ENCODE measurements around the gene CFAP90. TPM values are rescaled to one million over a fixed set of nuclear protein-coding genes. Genes with fewer than 3 reads are reported as not detected.

Gene CFAP90
- total RNA-seq, 3 donors from 2014 or later (not counting 1 experiment from before 2014, with no cell fraction given) = not detected

DNA sequence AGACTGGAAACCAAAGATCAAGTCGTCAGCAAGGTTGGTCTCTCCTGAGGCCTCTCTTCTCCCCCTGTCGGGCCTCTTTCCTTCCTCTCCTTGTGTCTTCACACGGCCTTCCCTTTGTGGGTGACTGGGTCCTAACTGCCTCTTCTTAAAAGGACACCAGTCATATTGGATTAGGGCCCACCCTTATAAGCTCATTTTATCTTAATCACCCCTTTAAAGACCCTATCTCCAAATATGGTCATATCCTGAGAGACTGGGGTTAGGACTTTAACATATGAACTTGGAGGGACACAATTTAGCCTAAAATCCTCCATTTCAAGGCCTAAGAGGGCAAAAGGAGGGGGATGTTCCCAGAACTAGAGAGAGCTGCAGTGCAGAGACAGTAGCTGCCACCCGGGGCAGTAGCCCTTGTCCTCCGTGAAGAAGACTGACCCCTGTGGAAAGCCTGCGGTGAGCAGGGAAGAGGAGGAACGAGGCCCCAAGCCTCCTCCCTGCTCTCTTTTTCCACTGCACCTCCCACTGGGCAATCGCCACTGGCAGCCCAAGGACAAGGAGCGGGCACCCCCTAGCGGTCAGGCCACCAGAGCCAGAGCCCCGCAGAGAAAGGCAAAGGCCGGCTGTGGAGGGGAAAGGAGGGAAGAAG, 34.9 kb downstream of the CFAP90 start:
- no peaks in the 10 kb centered on the region for H3K36me3 ChIP-seq (ENCODE audit: control insufficient read depth, insufficient read depth, low read length)
- no peaks in the 10 kb centered on the region for H3K27me3 ChIP-seq (ENCODE audit: control insufficient read depth, insufficient read depth, low read length)
- Mint-ChIP-seq H3K9me3 (no peaks in the 10 kb centered on the region), H3K36me3 (no peaks in the 10 kb centered on the region), H3K27me3 (ENCODE audit: low read depth in 2 of 2) (peaks cover 14 to 37% of the 10 kb centered on the region in 2 donors), H3K4me1 (peaks cover 4 to 7% of the 10 kb centered on the region in 2 donors), H3K27ac (no peak overlapping the region), H3K4me3 (no peak overlapping the region)
- no peaks in the 10 kb centered on the region for H3K9me3 ChIP-seq (ENCODE audit: control insufficient read depth, insufficient read depth, low read length)
- TF ChIP-seq, protein P1, sequence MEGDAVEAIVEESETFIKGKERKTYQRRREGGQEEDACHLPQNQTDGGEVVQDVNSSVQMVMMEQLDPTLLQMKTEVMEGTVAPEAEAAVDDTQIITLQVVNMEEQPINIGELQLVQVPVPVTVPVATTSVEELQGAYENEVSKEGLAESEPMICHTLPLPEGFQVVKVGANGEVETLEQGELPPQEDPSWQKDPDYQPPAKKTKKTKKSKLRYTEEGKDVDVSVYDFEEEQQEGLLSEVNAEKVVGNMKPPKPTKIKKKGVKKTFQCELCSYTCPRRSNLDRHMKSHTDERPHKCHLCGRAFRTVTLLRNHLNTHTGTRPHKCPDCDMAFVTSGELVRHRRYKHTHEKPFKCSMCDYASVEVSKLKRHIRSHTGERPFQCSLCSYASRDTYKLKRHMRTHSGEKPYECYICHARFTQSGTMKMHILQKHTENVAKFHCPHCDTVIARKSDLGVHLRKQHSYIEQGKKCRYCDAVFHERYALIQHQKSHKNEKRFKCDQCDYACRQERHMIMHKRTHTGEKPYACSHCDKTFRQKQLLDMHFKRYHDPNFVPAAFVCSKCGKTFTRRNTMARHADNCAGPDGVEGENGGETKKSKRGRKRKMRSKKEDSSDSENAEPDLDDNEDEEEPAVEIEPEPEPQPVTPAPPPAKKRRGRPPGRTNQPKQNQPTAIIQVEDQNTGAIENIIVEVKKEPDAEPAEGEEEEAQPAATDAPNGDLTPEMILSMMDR (IDR thresholded peaks at IDR 0.05) = peak; percentile 61
- DNase-seq = peak; percentile 43 to 64
- 6% methylated on average over 11 of the region's 12 CpGs for WGBS (ENCODE audit: insufficient coverage)
- intact Hi-C loops (cut with micrococcal nuclease) = loop anchor here (5.0 kb wide), 1 partner anchor 1049 kb away; no protein-coding TSS in a partner anchor
- no peak overlapping the region for H3K4me3 ChIP-seq (ENCODE audit: low read length)
- H3K27ac ChIP-seq (ENCODE audit: low read length) = no peak overlapping the region
- peak; percentile 67 to 80 (median 77) for ATAC-seq
- peaks cover 3% of the 10 kb centered on the region for H3K4me1 ChIP-seq (ENCODE audit: control insufficient read depth, insufficient read depth, low read length)

DNA sequence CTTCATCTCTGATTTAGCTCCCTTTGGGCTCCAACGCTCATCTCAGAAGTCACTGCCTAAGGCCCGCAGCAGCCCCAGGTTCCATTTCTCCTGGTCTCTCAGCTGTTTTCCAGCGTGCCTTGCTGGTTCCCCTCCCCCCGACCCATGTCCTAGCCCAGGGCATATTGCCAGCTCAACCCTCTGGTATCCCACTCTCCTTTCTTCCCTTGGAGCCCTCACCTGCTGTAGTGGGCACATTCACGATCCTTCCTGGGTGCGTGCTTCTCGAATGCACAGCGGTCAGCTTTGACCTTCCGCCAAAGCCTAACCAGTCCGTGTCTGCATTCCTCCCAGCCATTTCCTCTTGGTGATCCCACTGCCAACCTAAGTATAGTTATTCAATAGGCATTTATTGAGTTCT, 36.1 kb downstream of the CFAP90 start:
- DNase-seq (no peak), ATAC-seq (no peak)
- Histone ChIP-seq H3K36me3 (ENCODE audit: control insufficient read depth, insufficient read depth, low read length) (no peaks in the 10 kb centered on the region), H3K27me3 (ENCODE audit: control insufficient read depth, insufficient read depth, low read length) (no peaks in the 10 kb centered on the region), H3K4me3 (ENCODE audit: low read length) (no peak overlapping the region), H3K4me1 (ENCODE audit: control insufficient read depth, insufficient read depth, low read length) (peaks cover 3% of the 10 kb centered on the region), H3K9me3 (ENCODE audit: control insufficient read depth, insufficient read depth, low read length) (no peaks in the 10 kb centered on the region), H3K27ac (ENCODE audit: low read length) (no peak overlapping the region)
- no peaks in the 10 kb centered on the region for H3K36me3 Mint-ChIP-seq
- intact Hi-C loops (cut with micrococcal nuclease) = loop anchor here (5.0 kb wide), 1 partner anchor 1048 kb away; no protein-coding TSS in a partner anchor
- H3K9me3 Mint-ChIP-seq = no peaks in the 10 kb centered on the region
- H3K4me3 Mint-ChIP-seq = no peak overlapping the region
- H3K4me1 Mint-ChIP-seq = peaks cover 4 to 7% of the 10 kb centered on the region in 2 donors
- H3K27me3 Mint-ChIP-seq (ENCODE audit: low read depth in 2 of 2) = peaks cover 12 to 42% of the 10 kb centered on the region in 2 donors
- no peak overlapping the region for H3K27ac Mint-ChIP-seq
- TF ChIP-seq, protein P1 (IDR thresholded peaks at IDR 0.05) = no peak
- WGBS (ENCODE audit: insufficient coverage) = 91% methylated on average over 10 of the region's 10 CpGs

DNA sequence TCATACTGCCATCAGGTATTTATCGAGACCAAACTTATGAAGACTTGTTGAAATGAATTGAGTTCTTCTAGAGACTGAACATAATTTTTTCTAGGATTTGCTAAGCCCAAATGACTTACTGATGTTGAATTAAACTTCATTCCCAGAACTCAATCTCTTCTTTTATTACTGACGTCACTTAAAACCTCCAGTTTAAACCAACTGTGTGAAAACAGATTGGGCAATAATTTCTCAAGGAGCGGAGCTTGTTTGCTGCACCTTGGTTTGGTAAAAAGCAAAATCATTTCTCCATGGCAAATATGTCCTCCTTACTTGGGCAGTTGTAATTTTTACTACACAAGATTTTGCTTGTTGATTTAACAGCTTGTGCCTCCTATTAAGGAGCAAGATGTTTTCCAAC, 37.4 kb downstream of the CFAP90 start:
- 83% methylated on average over 2 of the region's 3 CpGs for WGBS (ENCODE audit: insufficient coverage)
- DNase-seq = no peak
- no peak overlapping the region for H3K4me3 ChIP-seq (ENCODE audit: low read length)
- peaks cover 3% of the 10 kb centered on the region for H3K4me1 ChIP-seq (ENCODE audit: control insufficient read depth, insufficient read depth, low read length)
- TF ChIP-seq, protein P1 (IDR thresholded peaks at IDR 0.05) = no peak
- intact Hi-C loops (cut with micrococcal nuclease) = no loop called here
- Mint-ChIP-seq H3K9me3 (no peaks in the 10 kb centered on the region), H3K36me3 (no peaks in the 10 kb centered on the region), H3K4me1 (peaks cover 4 to 7% of the 10 kb centered on the region in 2 donors), H3K4me3 (no peak overlapping the region), H3K27me3 (ENCODE audit: low read depth in 2 of 2) (peaks cover 14 to 36% of the 10 kb centered on the region in 2 donors), H3K27ac (no peak overlapping the region)
- H3K27ac ChIP-seq (ENCODE audit: low read length) = no peak overlapping the region
- H3K9me3 ChIP-seq (ENCODE audit: control insufficient read depth, insufficient read depth, low read length) = no peaks in the 10 kb centered on the region
- no peaks in the 10 kb centered on the region for H3K27me3 ChIP-seq (ENCODE audit: control insufficient read depth, insufficient read depth, low read length)
- no peak for ATAC-seq
- no peaks in the 10 kb centered on the region for H3K36me3 ChIP-seq (ENCODE audit: control insufficient read depth, insufficient read depth, low read length)

DNA sequence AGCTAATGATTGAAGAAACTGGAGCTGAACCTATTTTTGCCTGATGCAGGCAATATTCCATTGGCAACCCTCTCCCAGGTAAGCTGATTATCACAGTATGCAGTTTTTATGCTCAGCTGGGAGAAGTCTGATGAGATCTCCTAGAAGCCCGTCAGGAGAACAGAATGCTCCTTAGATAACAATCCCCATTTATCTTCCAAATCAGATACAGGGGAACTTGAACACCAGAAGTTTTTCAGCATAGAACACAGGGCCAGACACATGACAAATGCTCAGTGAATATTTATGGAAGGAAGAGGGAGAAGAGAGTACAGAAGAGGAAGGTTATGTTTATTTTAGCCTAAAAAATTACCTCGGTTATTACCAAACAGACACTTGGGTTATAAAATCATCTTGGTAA, 37.9 kb downstream of the CFAP90 start:
- no peak for DNase-seq
- Mint-ChIP-seq H3K4me3 (no peak overlapping the region), H3K36me3 (no peaks in the 10 kb centered on the region), H3K9me3 (no peaks in the 10 kb centered on the region), H3K27ac (no peak overlapping the region), H3K27me3 (ENCODE audit: low read depth in 2 of 2) (peaks cover 16 to 36% of the 10 kb centered on the region in 2 donors), H3K4me1 (peaks cover 4 to 7% of the 10 kb centered on the region in 2 donors)
- no peaks in the 10 kb centered on the region for H3K36me3 ChIP-seq (ENCODE audit: control insufficient read depth, insufficient read depth, low read length)
- intact Hi-C loops (cut with micrococcal nuclease) = no loop called here
- no peak overlapping the region for H3K27ac ChIP-seq (ENCODE audit: low read length)
- H3K27me3 ChIP-seq (ENCODE audit: control insufficient read depth, insufficient read depth, low read length) = no peaks in the 10 kb centered on the region
- peaks cover 3% of the 10 kb centered on the region for H3K4me1 ChIP-seq (ENCODE audit: control insufficient read depth, insufficient read depth, low read length)
- H3K9me3 ChIP-seq (ENCODE audit: control insufficient read depth, insufficient read depth, low read length) = no peaks in the 10 kb centered on the region
- no peak for ATAC-seq
- no peak overlapping the region for H3K4me3 ChIP-seq (ENCODE audit: low read length)
- WGBS (ENCODE audit: insufficient coverage) = 91% methylated on average over 1 of the region's 2 CpGs
- TF ChIP-seq, protein P1 (IDR thresholded peaks at IDR 0.05) = no peak
